ENCODE measurements around the gene DNAH17.

DNA sequence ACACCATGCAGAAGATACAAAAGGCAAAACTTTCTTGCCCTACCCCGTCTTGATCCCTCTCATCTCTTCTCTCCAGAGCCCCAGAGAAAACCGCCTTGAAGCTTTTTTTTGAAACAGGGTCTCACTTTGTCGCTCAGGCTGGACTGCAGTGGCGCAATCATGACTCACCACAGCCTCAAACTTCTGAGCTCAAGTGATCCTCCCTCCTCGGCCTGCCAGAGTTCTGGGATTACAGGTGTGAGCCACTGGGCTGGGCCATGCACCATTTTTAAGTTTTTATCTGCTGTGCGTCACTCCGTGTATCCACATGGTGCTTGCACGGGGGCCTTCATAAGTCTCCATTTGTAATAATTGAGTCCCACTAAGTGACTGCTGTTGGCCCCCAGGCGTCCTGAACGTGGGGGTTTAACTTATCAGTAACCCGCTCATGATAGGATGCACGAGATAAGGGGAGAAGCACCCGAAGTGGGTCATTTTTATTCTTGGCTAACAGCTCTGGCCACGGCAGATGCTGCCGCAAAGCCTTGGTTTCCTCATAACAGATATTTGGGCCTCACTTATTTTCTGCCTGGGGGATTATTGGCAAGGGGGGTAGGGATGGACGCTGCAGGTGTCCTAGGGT is 8.6 kb downstream of the DNAH17 start:
- TF ChIP-seq, protein P1, sequence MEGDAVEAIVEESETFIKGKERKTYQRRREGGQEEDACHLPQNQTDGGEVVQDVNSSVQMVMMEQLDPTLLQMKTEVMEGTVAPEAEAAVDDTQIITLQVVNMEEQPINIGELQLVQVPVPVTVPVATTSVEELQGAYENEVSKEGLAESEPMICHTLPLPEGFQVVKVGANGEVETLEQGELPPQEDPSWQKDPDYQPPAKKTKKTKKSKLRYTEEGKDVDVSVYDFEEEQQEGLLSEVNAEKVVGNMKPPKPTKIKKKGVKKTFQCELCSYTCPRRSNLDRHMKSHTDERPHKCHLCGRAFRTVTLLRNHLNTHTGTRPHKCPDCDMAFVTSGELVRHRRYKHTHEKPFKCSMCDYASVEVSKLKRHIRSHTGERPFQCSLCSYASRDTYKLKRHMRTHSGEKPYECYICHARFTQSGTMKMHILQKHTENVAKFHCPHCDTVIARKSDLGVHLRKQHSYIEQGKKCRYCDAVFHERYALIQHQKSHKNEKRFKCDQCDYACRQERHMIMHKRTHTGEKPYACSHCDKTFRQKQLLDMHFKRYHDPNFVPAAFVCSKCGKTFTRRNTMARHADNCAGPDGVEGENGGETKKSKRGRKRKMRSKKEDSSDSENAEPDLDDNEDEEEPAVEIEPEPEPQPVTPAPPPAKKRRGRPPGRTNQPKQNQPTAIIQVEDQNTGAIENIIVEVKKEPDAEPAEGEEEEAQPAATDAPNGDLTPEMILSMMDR (IDR thresholded peaks at IDR 0.05), result no peak
- no peak for TF ChIP-seq EP300 (IDR thresholded peaks at IDR 0.05; ENCODE audit: low read depth)
- no peak for TF ChIP-seq POLR2A (IDR thresholded peaks at IDR 0.05)

Data from transverse colon (tissue), 3 donors.